ENCODE results near the gene DMRTC2.

DNA sequence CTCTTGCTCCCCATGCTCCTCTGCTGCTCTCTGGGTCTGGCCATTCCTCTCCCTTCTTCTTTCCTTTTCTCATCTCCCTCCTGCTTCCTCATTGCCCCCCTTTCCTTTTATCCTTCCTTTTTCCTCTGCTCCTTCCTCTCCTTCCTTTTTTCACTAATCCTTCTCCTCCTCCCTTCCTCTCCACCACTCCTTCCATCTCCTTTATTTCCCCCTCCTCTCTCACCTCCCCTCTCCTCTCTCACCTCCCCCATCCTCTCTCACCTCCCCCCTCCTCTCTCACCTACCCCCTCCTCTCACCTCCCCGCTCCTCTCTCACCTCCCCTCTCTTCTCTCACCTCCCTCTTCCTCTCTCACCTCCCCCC, 51.7 kb downstream of the DMRTC2 start:
- TF ChIP-seq POLR2A (IDR thresholded peaks at IDR 0.05; ENCODE audit: low read length) (no peak), GATA1 (IDR thresholded peaks at IDR 0.05; ENCODE audit: low read depth, low read length) (no peak)

All from erythroblast (primary cell).